GM19193 (cell line): ENCODE measurements around the gene TGFBI.

Experiments used
- POLR2A ChIP-seq: IDR thresholded peaks from 4 replicates; pipeline ENCODE4 v1.6.1; 2011; ENCODE audit not compliant: insufficient read depth, insufficient read length; ENCODE audit errors: extremely low read depth

TGFBI gene

DNA sequence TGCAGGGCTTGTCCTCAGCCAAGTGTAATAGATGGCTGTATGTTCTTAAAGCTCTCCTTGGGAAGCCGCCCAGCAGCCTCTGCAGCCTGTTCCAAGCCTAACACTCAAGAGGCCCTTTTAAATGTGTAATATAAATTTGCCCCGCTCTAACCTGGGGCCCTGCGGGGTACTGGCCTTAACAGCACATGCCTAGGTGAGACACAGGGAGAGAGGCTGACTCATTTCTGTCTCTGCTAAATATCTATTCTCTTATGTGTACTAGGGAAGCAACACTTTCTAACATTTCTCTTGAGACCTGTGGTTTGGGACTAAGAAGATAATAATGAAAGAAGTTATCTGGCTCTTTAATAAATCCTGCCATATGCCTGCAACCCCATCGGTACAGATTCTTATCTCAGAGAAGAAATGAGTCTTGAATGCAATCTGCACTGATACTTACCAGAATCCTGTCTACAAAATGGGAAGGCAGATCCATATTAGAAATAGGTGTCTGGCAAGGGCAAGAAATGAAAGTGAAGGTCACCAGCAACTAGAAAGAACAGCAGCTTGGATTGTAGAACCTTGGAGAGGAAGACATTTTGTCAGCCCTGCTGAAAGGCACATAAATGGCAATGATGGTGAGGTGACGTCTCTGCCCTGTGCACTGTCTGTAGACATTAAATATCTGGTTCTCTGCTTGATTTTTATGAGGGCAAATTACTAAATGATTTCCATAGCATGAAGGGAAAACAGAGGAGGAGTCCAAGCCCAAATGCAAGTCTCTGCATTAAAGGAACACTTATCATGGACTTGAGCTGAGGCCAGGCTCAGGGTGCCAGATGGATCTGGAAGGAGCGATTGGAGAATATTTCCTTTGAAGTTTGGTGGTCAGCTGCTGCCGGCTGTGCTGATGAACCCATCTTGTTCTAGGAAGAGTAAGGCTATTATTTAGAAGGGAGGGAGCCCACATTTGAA, 14.5 kb upstream of the TGFBI start:
- TF ChIP-seq POLR2A: no peak

DNA sequence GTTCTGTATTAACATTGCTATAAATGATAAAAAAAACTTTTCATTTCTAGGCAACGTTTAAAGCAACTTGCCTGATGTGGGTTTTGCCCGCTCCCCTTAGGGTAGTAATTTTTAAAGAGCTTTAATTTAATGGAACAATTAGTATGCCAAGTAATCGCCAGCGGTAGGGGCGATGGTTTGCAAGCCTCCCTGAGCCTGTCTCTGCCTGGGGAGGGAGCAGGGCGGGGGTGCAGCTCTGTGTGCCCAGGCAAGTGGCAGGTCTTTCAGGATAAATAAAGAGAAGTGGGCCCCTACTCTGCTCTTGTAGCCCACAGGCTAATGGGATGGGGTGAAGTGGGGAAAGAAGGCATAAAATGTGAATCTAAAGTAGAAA, 13.8 kb upstream of the TGFBI start:
- no peak for TF ChIP-seq POLR2A

DNA sequence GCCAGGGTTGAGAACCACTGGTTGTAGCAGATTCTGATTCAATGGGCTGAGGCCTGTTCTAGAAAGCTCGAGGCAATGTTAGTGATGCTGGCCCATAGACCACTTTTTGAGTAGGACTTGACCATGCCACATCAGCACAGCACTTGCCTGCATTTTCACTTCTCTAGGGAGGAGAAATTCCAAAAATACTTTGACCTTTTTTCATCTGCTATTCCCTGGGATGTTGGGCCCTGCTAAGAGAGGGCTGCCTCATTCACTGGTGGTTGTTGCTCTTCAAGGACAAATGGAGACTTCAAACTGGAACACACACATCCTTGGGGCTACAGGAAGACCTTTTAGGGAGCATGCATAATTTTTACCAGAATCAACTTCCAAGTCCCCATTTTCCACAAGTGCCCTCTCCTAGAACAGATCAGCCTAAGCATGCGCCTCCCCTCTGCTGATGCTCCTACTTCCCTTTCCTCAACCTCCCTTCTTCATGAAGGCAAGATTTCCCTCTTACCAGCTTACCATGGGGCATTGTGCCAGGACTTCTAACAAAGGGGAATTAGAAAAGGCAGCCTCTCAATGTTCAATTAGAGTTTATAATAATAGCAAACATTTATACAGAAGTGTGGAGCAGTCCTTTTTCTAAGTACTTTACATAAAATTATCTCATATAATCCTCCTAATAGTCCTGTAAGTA, 12.7 kb upstream of the TGFBI start:
- TF ChIP-seq POLR2A: no peak

DNA sequence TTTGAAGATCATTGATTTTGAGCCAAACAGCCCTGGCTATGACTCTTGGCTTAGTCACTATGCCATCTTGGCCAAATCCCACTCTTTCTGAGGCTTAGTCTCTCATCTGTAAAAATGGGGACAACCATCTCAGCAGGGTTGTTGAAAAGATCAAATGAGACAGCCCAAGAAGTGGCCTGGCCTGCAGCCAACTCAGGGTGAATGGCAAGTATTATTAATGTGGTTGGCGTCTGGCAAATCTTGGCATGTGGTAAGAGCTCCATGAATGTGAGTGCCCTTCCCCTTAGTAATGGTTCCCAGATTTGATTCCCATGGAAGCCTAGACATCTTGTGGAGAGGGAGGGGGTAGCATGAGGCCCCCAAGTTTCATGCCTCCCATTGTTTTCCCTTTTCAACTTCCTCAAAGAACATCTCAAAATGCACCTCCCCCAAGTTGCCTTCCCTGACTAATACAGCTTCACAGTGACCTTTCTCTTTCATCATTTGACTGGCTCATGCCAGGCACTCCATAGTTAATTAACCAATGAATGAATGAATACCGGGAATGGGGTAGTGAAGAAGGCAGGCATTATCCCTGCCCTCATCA, 11.8 kb upstream of the TGFBI start:
- no peak for TF ChIP-seq POLR2A

DNA sequence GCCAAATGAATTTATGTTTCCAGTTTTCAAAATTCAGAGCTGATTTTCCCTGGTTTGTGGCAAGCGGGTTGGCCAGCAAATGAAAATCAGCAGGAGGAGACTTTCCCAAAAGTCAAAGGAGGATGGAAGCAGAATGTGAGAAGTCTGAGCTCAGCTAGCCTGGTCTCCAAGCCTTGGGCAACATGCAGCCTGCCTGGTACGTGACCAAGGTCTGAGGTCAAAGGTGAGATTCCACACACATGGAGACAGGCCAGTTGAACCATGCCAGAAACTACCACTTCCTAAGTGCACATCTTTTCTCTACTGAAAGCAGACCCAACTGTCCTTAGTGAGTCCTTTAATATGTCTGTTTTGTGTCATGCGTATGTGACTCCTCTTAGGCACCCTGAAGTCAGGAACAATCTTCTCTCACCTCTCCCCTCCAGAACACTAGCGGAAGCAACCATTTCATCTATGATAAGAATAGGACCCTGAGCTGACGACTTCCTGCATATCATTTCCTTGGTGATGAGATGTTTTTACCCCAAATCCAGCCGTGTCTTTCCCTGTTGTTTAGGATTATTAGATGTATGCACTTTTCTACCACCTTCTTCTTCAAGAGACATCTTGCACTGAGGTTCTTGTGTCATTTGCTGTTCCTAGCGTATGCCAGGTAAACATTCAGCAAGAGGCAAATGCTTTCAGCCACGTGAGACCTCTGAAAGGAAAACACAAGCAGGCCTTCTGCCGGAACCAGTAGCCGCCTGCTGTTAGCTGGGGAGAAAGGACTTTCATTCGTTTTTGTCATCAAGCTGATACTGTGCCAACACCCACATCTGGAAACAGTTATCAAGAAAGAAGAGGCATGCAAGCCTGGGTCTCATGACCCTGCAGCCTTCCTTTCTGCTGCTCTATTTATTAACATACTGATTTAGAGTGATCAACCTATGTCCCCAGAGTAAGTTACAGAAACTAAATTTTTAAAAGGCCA, 9.7 kb upstream of the TGFBI start:
- TF ChIP-seq POLR2A: no peak

DNA sequence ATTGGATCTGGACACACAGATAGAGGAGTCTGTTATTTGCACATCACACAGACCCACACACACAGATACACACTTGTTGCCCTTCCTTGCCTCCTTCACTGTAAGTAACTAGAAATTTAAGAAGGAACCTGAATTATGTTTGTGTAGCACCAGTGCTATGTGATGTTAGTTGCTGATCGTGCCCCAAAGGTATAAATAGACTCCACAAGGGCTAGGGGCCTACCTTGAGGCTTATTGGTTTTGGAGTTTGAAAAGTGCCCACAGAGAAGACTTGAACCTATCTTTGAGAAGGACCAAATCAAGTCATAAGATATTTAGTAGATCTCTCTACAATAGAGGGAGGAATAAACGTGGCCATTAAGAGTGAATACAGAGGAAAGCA, 8.8 kb upstream of the TGFBI start:
- TF ChIP-seq POLR2A: no peak

- no peak for TF ChIP-seq POLR2A
Measured at GRCh38 chr5:136020383-136021015, 8.3 kb upstream of the TGFBI start.

GRCh38 chr5:136021016-136021405, 7.8 kb upstream of the TGFBI start:
- no peak for TF ChIP-seq POLR2A

- TF ChIP-seq POLR2A: no peak
Measured at GRCh38 chr5:136022965-136023364, 5.8 kb upstream of the TGFBI start.

- TF ChIP-seq POLR2A: no peak
Measured at GRCh38 chr5:136023958-136024541, 4.7 kb upstream of the TGFBI start.

DNA sequence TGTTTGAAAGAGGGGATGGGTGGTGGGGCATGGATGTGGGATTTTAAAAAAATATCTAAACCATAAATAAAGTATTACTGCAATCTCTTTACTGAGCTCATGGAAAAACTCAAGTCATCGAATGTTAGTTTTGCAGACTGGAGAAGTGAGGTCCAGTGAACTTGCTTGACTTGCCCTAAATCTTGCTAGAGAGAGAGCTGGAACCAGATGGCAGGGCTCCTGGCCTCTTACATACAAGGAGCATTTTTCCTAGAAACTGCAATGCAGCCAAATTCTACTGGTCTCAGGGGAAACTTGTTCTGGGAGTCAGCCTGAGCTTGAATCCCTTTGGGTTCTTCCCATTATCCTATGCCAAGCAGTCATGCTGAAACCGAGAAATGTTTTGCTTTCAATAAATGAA, 2.9 kb upstream of the TGFBI start:
- no peak for TF ChIP-seq POLR2A

DNA sequence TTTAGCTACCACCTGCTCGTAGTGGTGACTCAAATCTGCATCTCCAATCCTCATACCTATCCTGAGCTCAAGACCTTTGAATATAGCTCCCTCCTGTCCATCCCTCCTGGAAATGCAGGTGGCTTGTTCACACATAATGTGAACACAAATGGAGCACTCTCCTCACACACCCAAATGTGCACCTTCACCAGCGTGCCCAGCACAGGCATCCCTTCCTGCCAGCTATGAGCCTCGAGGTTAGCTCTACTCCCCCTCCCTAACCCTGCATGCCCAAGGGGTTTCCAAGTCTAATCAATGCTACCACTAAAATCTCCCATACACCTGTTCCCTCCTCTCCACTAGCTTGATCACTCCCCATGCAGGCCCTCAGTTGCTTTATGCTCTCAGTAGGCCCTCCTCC, 2.2 kb upstream of the TGFBI start:
- no peak for TF ChIP-seq POLR2A

DNA sequence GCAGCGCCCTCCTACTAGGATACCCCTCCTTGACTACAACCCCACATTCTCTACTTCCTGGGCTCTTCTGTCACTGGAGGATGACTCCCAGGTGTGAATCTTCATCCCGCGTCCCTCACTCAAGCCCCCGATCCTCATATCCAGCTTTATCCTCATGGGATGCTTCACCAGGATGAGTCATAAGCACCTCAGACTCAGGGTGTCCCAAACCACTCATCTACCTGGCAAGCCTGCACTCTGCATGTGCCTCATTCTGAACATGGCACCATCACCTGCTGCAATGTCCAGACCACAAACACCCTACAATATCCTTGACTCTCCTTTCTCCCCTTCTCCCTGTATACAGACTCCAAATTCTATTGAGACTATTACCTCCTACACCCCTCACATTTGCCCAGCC, 1.5 kb upstream of the TGFBI start:
- TF ChIP-seq POLR2A: no peak

DNA sequence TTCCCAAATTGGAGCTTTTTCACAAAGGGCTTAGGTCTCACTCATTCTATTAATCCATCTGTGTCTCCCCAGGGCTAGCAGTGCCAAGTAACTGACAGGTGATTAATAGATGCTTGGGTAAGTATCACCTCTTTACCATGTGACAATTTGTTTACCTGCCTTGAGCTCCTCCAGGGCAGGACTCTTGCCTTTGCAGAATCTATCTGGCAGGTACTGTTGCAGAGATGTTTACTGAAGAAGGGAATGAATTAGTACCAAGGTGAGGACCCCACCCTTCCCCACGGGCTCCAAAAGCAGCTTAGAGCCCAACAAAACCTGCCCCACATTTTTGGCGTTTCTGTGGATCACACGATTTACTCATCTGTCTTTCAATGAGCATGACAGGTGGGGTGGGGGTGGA, 698 bp upstream of the TGFBI start:
- no peak for TF ChIP-seq POLR2A
